HFFc6 (cell line): ENCODE data around the gene SCN8A. TPM values are rescaled to one million over a fixed set of nuclear protein-coding genes. Genes with fewer than 3 reads are reported as not detected.

ENCODE experiments used
- DNase-seq: peaks from one replicate; pipeline ENCODE4 v3.0.0-alpha.2; 2018
- H3K27ac Mint-ChIP-seq: 2 replicates; pipeline ENCODE4 v1.8.0; 2020; ENCODE audit warnings: mild to moderate bottlenecking, mixed read lengths
- H3K27me3 Mint-ChIP-seq: 2 replicates; pipeline ENCODE4 v1.8.0; 2021; ENCODE audit warnings: mild to moderate bottlenecking, moderate library complexity, mixed read lengths; ENCODE audit not compliant: insufficient read depth
- H3K36me3 Mint-ChIP-seq: 2 replicates; pipeline ENCODE4 v1.8.0; 2021; ENCODE audit warnings: low read depth, mixed read lengths
- H3K4me1 Mint-ChIP-seq: 2 replicates; pipeline ENCODE4 v1.8.0; 2020; ENCODE audit warnings: low read depth, mixed read lengths
- H3K4me3 Mint-ChIP-seq: 2 replicates; pipeline ENCODE4 v1.8.0; 2020; ENCODE audit warnings: mild to moderate bottlenecking, moderate library complexity, mixed read lengths
- H3K9me3 Mint-ChIP-seq: 2 replicates; pipeline ENCODE4 v1.8.0; 2020; ENCODE audit warnings: mild to moderate bottlenecking, mixed read lengths
- total RNA-seq, 6 experiments: library from RNA; stranded (reverse); fragmentation: NEBNext Ultra II Directional; extraction: Animal tissue kit (Norgen Biotek cat#: 25700); gene quantifications; 2 replicates in 1 of 6; 3 replicates in 5 of 6; pipeline ENCODE4 v1.2.3, GENCODE V29; 2021
- TF ChIP-seq, protein P1 (sequence below): fragments of 200-600 bp; sonication (generic); IDR thresholded peaks from 2 replicates; pipeline ENCODE4 v1.5.0; 2021; ENCODE audit warnings: antibody characterized with exemption, mild to moderate bottlenecking

The SCN8A gene
- total RNA-seq, 6 experiments from 2014 or later = 13.4 to 16.0 (median 15.3) TPM

- TF ChIP-seq, protein P1, sequence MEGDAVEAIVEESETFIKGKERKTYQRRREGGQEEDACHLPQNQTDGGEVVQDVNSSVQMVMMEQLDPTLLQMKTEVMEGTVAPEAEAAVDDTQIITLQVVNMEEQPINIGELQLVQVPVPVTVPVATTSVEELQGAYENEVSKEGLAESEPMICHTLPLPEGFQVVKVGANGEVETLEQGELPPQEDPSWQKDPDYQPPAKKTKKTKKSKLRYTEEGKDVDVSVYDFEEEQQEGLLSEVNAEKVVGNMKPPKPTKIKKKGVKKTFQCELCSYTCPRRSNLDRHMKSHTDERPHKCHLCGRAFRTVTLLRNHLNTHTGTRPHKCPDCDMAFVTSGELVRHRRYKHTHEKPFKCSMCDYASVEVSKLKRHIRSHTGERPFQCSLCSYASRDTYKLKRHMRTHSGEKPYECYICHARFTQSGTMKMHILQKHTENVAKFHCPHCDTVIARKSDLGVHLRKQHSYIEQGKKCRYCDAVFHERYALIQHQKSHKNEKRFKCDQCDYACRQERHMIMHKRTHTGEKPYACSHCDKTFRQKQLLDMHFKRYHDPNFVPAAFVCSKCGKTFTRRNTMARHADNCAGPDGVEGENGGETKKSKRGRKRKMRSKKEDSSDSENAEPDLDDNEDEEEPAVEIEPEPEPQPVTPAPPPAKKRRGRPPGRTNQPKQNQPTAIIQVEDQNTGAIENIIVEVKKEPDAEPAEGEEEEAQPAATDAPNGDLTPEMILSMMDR = no peak
- Mint-ChIP-seq H3K27ac (no peak overlapping the region), H3K4me1 (no peaks in the 10 kb centered on the region), H3K4me3 (no peak overlapping the region), H3K9me3 (no peaks in the 10 kb centered on the region), H3K36me3 (no peaks in the 10 kb centered on the region), H3K27me3 (peaks cover 50% of the 10 kb centered on the region)
- no peak for DNase-seq
Measured at GRCh38 chr12:51836041-51836826, 245.2 kb downstream of the SCN8A start.

GRCh38 chr12:51836827-51837173, 245.8 kb downstream of the SCN8A start:
- TF ChIP-seq, protein P1 = no peak
- no peaks in the 10 kb centered on the region for H3K36me3 Mint-ChIP-seq
- no peaks in the 10 kb centered on the region for H3K9me3 Mint-ChIP-seq
- H3K4me1 Mint-ChIP-seq = no peaks in the 10 kb centered on the region
- no peak overlapping the region for H3K27ac Mint-ChIP-seq
- no peak overlapping the region for H3K4me3 Mint-ChIP-seq
- peaks cover 50% of the 10 kb centered on the region for H3K27me3 Mint-ChIP-seq
- DNase-seq = no peak

- no peaks in the 10 kb centered on the region for H3K9me3 Mint-ChIP-seq
- no peaks in the 10 kb centered on the region for H3K4me1 Mint-ChIP-seq
- TF ChIP-seq, protein P1 = no peak
- no peak for DNase-seq
- no peak overlapping the region for H3K27ac Mint-ChIP-seq
- peaks cover 55% of the 10 kb centered on the region for H3K27me3 Mint-ChIP-seq
- H3K36me3 Mint-ChIP-seq = no peaks in the 10 kb centered on the region
- H3K4me3 Mint-ChIP-seq = no peak overlapping the region
Measured at GRCh38 chr12:51837286-51837685, 246.3 kb downstream of the SCN8A start.

DNA sequence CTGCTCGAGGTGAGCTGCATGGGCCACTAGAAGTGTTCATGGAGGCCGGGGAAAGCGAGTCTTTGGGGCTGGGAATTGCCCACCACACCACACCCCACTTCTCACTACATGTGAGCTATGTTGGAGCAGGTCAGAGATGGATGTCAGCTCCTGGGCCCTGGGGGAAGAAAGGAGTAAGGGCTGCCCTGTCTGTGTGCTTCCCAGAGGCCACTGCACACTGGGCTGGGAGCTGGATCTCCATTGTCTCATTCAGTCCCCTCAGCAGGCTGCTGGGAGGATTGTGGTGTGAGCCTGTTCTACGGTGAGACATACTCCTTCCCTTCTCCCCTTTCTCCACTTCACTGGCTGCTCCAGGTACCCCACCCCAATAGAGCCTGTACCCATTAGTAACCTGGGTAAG, 247.0 kb downstream of the SCN8A start:
- no peak for DNase-seq
- Mint-ChIP-seq H3K4me3 (no peak overlapping the region), H3K27ac (no peak overlapping the region), H3K36me3 (no peaks in the 10 kb centered on the region), H3K4me1 (no peaks in the 10 kb centered on the region), H3K27me3 (peaks cover 57% of the 10 kb centered on the region), H3K9me3 (no peaks in the 10 kb centered on the region)
- TF ChIP-seq, protein P1 = no peak

DNA sequence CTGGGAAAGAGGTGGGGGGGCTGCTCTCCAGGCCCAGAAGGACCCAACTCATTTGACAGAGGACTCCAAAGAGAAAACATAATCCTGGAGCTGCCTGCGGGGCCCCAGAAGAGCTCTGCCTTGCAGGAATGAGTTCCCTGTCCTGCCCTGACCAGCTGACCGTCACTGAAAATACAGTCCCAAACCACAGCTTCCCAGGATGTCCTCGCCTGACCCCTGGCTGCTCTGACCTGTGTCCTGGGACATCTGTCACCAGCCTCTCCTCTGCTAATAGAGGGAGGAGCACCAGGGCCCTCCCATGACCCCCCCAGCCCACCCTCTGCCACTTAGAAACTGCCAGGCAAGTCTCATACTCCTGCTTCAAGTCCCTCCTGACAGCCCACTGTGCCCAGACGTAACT, 247.7 kb downstream of the SCN8A start:
- no peak overlapping the region for H3K27ac Mint-ChIP-seq
- no peaks in the 10 kb centered on the region for H3K36me3 Mint-ChIP-seq
- TF ChIP-seq, protein P1 = no peak
- no peaks in the 10 kb centered on the region for H3K4me1 Mint-ChIP-seq
- no peak for DNase-seq
- H3K27me3 Mint-ChIP-seq = peaks cover 53% of the 10 kb centered on the region
- no peak overlapping the region for H3K4me3 Mint-ChIP-seq
- no peaks in the 10 kb centered on the region for H3K9me3 Mint-ChIP-seq
